ENCODE measurements around the gene AHNAK.

Gene AHNAK

DNA sequence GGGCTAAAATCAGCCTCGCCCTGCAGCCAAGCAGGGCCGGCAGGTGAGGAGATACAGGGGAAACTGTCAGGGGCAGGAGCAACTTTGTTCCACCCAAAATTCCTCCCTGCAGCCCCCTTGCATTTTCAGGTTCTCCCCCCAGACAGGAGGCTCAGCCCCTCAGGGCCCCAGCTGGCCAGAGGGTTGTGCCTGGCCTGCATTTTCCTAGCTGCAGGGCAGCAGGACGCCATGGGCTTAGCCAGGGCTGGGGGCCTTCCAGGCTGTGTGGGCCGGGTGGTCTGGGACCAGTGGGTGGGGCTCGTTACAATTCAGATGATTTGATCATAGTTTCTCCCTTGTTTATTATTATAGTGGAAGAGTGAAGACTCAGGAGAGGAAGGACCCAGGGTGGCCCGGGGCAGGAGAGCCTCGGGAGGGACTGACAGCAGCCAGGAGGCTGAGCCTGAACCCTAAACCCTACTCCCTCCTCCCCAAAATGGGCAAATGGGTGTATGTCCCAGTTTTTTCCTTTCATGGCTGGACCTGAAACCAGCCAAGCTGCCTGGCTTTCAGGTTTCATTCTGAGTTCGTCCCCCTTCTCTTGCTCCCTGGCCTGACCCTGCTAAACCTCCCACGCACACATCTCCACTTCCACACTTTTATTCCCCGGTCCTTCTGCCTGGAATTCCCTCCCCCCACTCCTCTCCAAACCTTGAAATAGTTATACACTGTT, 40.0 kb downstream of the AHNAK start:
- H3K27ac ChIP-seq (ENCODE audit: low read depth, low read length), result no peak overlapping the region
- no peaks in the 10 kb centered on the region for H3F3A ChIP-seq (ENCODE audit: insufficient read depth)
- H4K20me1 ChIP-seq (ENCODE audit: low read depth, low read length), result no peaks in the 10 kb centered on the region
- H3K9ac ChIP-seq (ENCODE audit: low read length), result no peak overlapping the region
- H3K9me3 ChIP-seq (ENCODE audit: insufficient read depth, low read length), result no peaks in the 10 kb centered on the region
- H3K9me2 ChIP-seq (replicated peaks; ENCODE audit: insufficient read depth, low read length), result no peaks in the 10 kb centered on the region
- no peak overlapping the region for H3K4me3 ChIP-seq (ENCODE audit: insufficient read depth, low read length, poor library complexity, severe bottlenecking)
- no peaks in the 10 kb centered on the region for H3K79me2 ChIP-seq (ENCODE audit: insufficient read depth, low read length)
- no peaks in the 10 kb centered on the region for H3K27me3 ChIP-seq (ENCODE audit: low read length)
- H2AFZ ChIP-seq (ENCODE audit: low read depth, low read length, severe bottlenecking), result no peak overlapping the region
- H3K4me2 ChIP-seq (ENCODE audit: low read depth, low read length, poor library complexity, severe bottlenecking), result no peak overlapping the region
- TF ChIP-seq, protein P1, sequence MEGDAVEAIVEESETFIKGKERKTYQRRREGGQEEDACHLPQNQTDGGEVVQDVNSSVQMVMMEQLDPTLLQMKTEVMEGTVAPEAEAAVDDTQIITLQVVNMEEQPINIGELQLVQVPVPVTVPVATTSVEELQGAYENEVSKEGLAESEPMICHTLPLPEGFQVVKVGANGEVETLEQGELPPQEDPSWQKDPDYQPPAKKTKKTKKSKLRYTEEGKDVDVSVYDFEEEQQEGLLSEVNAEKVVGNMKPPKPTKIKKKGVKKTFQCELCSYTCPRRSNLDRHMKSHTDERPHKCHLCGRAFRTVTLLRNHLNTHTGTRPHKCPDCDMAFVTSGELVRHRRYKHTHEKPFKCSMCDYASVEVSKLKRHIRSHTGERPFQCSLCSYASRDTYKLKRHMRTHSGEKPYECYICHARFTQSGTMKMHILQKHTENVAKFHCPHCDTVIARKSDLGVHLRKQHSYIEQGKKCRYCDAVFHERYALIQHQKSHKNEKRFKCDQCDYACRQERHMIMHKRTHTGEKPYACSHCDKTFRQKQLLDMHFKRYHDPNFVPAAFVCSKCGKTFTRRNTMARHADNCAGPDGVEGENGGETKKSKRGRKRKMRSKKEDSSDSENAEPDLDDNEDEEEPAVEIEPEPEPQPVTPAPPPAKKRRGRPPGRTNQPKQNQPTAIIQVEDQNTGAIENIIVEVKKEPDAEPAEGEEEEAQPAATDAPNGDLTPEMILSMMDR (IDR thresholded peaks at IDR 0.05; ENCODE audit: insufficient read depth, low read length, poor library complexity, severe bottlenecking), result no peak
- no peak for TF ChIP-seq EZH2phosphoT487 (conservative IDR thresholded peaks at IDR 0.05; ENCODE audit: low read length)
- no peaks in the 10 kb centered on the region for H3K36me3 ChIP-seq (ENCODE audit: low read length)

DNA sequence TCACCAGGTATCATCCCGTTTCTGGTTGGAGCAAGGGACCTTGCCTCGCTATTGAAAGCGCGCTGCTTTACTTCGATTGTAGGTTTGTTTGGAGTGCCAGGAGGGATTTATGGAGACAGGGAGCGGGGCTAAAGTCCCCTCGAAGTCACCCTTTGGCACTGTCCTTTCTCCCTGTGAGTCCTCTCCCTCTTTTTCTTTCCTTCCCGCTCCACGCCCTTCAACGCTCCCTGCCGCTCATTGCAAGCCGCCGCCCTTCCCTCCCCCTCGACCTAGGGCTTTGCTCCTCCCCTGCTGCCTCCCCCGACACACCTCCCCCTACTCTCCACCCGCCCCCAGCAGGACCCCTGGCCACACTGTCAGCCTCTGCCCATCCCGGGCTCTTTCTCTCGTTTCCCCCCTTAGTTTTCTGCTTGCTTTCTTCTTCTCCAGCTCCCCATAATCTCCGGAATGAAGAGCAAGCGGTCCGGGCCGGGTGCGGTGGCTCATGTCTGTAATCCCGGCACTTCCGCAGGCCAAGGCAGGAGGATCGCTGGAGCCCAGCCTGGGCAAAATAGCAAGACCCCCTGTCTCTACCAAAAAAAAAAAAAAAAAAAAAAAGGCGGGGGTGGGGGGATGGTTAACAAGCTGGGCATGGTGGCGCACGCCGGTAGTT, 41.0 kb downstream of the AHNAK start:
- Histone ChIP-seq H3K27ac (ENCODE audit: low read depth, low read length) (no peak overlapping the region), H4K20me1 (ENCODE audit: low read depth, low read length) (no peaks in the 10 kb centered on the region), H3K79me2 (ENCODE audit: insufficient read depth, low read length) (no peaks in the 10 kb centered on the region), H3K9ac (ENCODE audit: low read length) (no peak overlapping the region), H3F3A (ENCODE audit: insufficient read depth) (no peaks in the 10 kb centered on the region), H3K9me2 (replicated peaks; ENCODE audit: insufficient read depth, low read length) (no peaks in the 10 kb centered on the region), H3K4me3 (ENCODE audit: insufficient read depth, low read length, poor library complexity, severe bottlenecking) (no peak overlapping the region), H3K4me2 (ENCODE audit: low read depth, low read length, poor library complexity, severe bottlenecking) (no peak overlapping the region), H3K36me3 (ENCODE audit: low read length) (no peaks in the 10 kb centered on the region), H2AFZ (ENCODE audit: low read depth, low read length, severe bottlenecking) (no peak overlapping the region), H3K9me3 (ENCODE audit: insufficient read depth, low read length) (no peaks in the 10 kb centered on the region), H3K27me3 (ENCODE audit: low read length) (no peaks in the 10 kb centered on the region)
- TF ChIP-seq EZH2phosphoT487 (conservative IDR thresholded peaks at IDR 0.05; ENCODE audit: low read length), result no peak
- TF ChIP-seq, protein P1 (IDR thresholded peaks at IDR 0.05; ENCODE audit: insufficient read depth, low read length, poor library complexity, severe bottlenecking), result no peak

DNA sequence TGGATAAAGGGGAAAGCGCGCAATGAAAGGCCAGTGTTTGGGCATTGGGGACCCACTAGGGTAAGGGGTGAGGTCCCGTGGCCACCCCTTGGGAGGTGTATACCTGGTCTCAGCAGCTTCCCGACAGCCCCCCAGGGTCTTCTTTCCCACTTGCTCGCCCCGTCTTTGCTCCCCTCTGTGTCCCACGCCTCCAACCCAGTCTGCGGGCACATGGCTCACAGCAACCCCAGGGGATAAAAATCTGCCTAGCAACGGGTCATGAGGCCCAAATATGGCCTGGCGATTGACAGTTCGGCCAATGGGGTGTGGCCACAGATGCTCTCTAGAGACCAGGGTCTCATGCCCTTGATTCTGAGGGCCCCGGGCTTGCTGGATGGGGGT, 41.6 kb downstream of the AHNAK start:
- Histone ChIP-seq H2AFZ (ENCODE audit: low read depth, low read length, severe bottlenecking) (no peak overlapping the region), H3K9ac (ENCODE audit: low read length) (no peak overlapping the region), H3K79me2 (ENCODE audit: insufficient read depth, low read length) (no peaks in the 10 kb centered on the region), H3K36me3 (ENCODE audit: low read length) (no peaks in the 10 kb centered on the region), H3K4me3 (ENCODE audit: insufficient read depth, low read length, poor library complexity, severe bottlenecking) (no peak overlapping the region), H3K27ac (ENCODE audit: low read depth, low read length) (no peak overlapping the region), H4K20me1 (ENCODE audit: low read depth, low read length) (no peaks in the 10 kb centered on the region), H3K27me3 (ENCODE audit: low read length) (no peaks in the 10 kb centered on the region), H3K9me2 (replicated peaks; ENCODE audit: insufficient read depth, low read length) (no peaks in the 10 kb centered on the region), H3K9me3 (ENCODE audit: insufficient read depth, low read length) (no peaks in the 10 kb centered on the region), H3F3A (ENCODE audit: insufficient read depth) (no peaks in the 10 kb centered on the region), H3K4me2 (ENCODE audit: low read depth, low read length, poor library complexity, severe bottlenecking) (no peak overlapping the region)
- no peak for TF ChIP-seq EZH2phosphoT487 (conservative IDR thresholded peaks at IDR 0.05; ENCODE audit: low read length)
- TF ChIP-seq, protein P1 (IDR thresholded peaks at IDR 0.05; ENCODE audit: insufficient read depth, low read length, poor library complexity, severe bottlenecking), result no peak
